ENCODE measurements around the gene SLC15A3. TPM values are rescaled to one million over a fixed set of nuclear protein-coding genes. Genes with fewer than 3 reads are reported as not detected.

Gene SLC15A3
- total RNA-seq, 4 donors from 2014 or later, result 32.2 to 94.4 (median 64.8) TPM

- Histone ChIP-seq H3K9me3 (no peaks in the 10 kb centered on the region), H3K36me3 (no peaks in the 10 kb centered on the region), H3K4me3 (no peak overlapping the region), H3K27ac (no peak overlapping the region), H3K27me3 (peaks cover 0 to 8% of the 10 kb centered on the region in 2 donors), H3K4me1 (no peaks in the 10 kb centered on the region)
- TF ChIP-seq POLR2A (IDR thresholded peaks at IDR 0.05) (no peak), CTCF (IDR thresholded peaks at IDR 0.05) (no peak), EP300 (IDR thresholded peaks at IDR 0.05) (no peak)
- 46 to 54% methylated on average over 2 of the region's 2 CpGs for WGBS, 2 donors
- no peak for DNase-seq (ENCODE audit: low spot score in 2 of 2)
These were observed 36.7 kb upstream of the SLC15A3 start for GRCh38 chr11:60988658-60989057.

GRCh38 chr11:60987577-60988277 is 35.8 kb upstream of the SLC15A3 start:
- 83 to 85% methylated on average over 9 of the region's 9 CpGs for WGBS, 2 donors
- Histone ChIP-seq H3K27ac (no peak overlapping the region), H3K4me3 (no peak overlapping the region), H3K36me3 (no peaks in the 10 kb centered on the region), H3K27me3 (no peaks in the 10 kb centered on the region), H3K4me1 (no peaks in the 10 kb centered on the region), H3K9me3 (no peaks in the 10 kb centered on the region)
- no peak for DNase-seq (ENCODE audit: low spot score in 2 of 2)
- TF ChIP-seq CTCF (IDR thresholded peaks at IDR 0.05) (no peak), EP300 (IDR thresholded peaks at IDR 0.05) (no peak), POLR2A (IDR thresholded peaks at IDR 0.05) (no peak)

- Histone ChIP-seq H3K4me1 (no peaks in the 10 kb centered on the region), H3K36me3 (no peaks in the 10 kb centered on the region), H3K27me3 (no peaks in the 10 kb centered on the region), H3K27ac (peak overlapping the region in 1 of 4 donors; percentile 67), H3K4me3 (no peak overlapping the region), H3K9me3 (no peaks in the 10 kb centered on the region)
- no peak for DNase-seq (ENCODE audit: low spot score in 2 of 2)
- WGBS, 2 donors, result 75 to 78% methylated on average over 17 of the region's 17 CpGs
- no peak for TF ChIP-seq CTCF (IDR thresholded peaks at IDR 0.05)
- no peak for TF ChIP-seq EP300 (IDR thresholded peaks at IDR 0.05)
- no peak for TF ChIP-seq POLR2A (IDR thresholded peaks at IDR 0.05)
These were observed 34.3 kb upstream of the SLC15A3 start for GRCh38 chr11:60985991-60986915.

GRCh38 chr11:60985501-60985900 is 33.5 kb upstream of the SLC15A3 start:
- WGBS, 2 donors, result 83 to 84% methylated on average over 2 of the region's 2 CpGs
- H3K27ac ChIP-seq, result peak overlapping the region in 1 of 4 donors; percentile 67
- no peak for TF ChIP-seq CTCF (IDR thresholded peaks at IDR 0.05)
- TF ChIP-seq EP300 (IDR thresholded peaks at IDR 0.05), result no peak
- TF ChIP-seq POLR2A (IDR thresholded peaks at IDR 0.05), result no peak
- H3K9me3 ChIP-seq, result no peaks in the 10 kb centered on the region
- no peaks in the 10 kb centered on the region for H3K27me3 ChIP-seq
- no peak for DNase-seq (ENCODE audit: low spot score in 2 of 2)
- H3K4me1 ChIP-seq, result no peaks in the 10 kb centered on the region
- H3K4me3 ChIP-seq, result no peak overlapping the region
- no peaks in the 10 kb centered on the region for H3K36me3 ChIP-seq

- no peak overlapping the region for H3K4me3 ChIP-seq
- no peaks in the 10 kb centered on the region for H3K36me3 ChIP-seq
- no peak for DNase-seq (ENCODE audit: low spot score in 2 of 2)
- no peaks in the 10 kb centered on the region for H3K27me3 ChIP-seq
- H3K27ac ChIP-seq, result no peak overlapping the region
- H3K4me1 ChIP-seq, result no peaks in the 10 kb centered on the region
- no peaks in the 10 kb centered on the region for H3K9me3 ChIP-seq
- WGBS, 2 donors, result 65 to 68% methylated on average over 4 of the region's 4 CpGs
- TF ChIP-seq CTCF (IDR thresholded peaks at IDR 0.05), result no peak
- no peak for TF ChIP-seq POLR2A (IDR thresholded peaks at IDR 0.05)
- no peak for TF ChIP-seq EP300 (IDR thresholded peaks at IDR 0.05)
These were observed 32.7 kb upstream of the SLC15A3 start for GRCh38 chr11:60984636-60985035.
